Panc1 (cell line): ENCODE measurements around the gene EPHB2.

Experiments
- POLR2AphosphoS5 ChIP-seq: IDR thresholded peaks from 2 replicates; pipeline ENCODE4 v1.6.1; 2012; ENCODE audit warnings: mild to moderate bottlenecking, low read depth, low read length, moderate library complexity
- SIN3A ChIP-seq: IDR thresholded peaks from 2 replicates; pipeline ENCODE4 v1.6.1; 2012; ENCODE audit warnings: low read depth, mild to moderate bottlenecking, low read length, moderate library complexity, borderline replicate concordance; ENCODE audit not compliant: insufficient read depth
- TCF7L2 ChIP-seq: IDR thresholded peaks from 2 replicates; pipeline ENCODE4 v1.6.1; 2011; ENCODE audit warnings: mild to moderate bottlenecking, low read depth, low read length, inconsistent platforms
- TF ChIP-seq, protein P1 (sequence below): fragments of 450-650 bp; IDR thresholded peaks from 2 replicates; pipeline ENCODE4 v1.5.1; 2017; ENCODE audit warnings: mild to moderate bottlenecking
- TF ChIP-seq, protein P2 (sequence below), 2 experiments: IDR thresholded peaks; 2 replicates each; pipeline ENCODE4 v1.6.1; 2011 to 2012; ENCODE audit warnings: low read depth in 2 of 2, control low read depth in 1 of 2, low read length in 1 of 2, mild to moderate bottlenecking in 1 of 2, moderate library complexity in 1 of 2; ENCODE audit not compliant: insufficient read depth in 1 of 2

DNA sequence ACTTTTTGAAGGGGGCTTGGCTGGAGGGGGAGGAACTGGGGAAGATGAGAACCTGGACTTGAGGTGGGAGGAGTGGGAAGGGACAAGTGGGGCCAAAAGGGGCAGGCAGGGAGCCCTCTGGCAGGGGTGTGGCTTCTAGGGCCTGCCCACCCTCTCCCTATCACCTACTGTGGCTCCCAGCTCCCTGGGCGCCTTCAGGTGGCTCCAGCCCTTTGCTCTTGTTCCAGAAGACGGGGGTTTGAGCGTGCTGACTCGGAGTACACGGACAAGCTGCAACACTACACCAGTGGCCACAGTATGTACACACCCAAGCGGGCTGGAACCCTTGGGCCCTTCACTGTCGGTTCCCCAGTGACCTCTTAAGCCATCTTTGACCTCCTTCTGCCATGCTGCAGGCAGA, 185.5 kb downstream of the EPHB2 start:
- TF ChIP-seq, protein P1, sequence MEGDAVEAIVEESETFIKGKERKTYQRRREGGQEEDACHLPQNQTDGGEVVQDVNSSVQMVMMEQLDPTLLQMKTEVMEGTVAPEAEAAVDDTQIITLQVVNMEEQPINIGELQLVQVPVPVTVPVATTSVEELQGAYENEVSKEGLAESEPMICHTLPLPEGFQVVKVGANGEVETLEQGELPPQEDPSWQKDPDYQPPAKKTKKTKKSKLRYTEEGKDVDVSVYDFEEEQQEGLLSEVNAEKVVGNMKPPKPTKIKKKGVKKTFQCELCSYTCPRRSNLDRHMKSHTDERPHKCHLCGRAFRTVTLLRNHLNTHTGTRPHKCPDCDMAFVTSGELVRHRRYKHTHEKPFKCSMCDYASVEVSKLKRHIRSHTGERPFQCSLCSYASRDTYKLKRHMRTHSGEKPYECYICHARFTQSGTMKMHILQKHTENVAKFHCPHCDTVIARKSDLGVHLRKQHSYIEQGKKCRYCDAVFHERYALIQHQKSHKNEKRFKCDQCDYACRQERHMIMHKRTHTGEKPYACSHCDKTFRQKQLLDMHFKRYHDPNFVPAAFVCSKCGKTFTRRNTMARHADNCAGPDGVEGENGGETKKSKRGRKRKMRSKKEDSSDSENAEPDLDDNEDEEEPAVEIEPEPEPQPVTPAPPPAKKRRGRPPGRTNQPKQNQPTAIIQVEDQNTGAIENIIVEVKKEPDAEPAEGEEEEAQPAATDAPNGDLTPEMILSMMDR, result no peak
- TF ChIP-seq, protein P2, sequence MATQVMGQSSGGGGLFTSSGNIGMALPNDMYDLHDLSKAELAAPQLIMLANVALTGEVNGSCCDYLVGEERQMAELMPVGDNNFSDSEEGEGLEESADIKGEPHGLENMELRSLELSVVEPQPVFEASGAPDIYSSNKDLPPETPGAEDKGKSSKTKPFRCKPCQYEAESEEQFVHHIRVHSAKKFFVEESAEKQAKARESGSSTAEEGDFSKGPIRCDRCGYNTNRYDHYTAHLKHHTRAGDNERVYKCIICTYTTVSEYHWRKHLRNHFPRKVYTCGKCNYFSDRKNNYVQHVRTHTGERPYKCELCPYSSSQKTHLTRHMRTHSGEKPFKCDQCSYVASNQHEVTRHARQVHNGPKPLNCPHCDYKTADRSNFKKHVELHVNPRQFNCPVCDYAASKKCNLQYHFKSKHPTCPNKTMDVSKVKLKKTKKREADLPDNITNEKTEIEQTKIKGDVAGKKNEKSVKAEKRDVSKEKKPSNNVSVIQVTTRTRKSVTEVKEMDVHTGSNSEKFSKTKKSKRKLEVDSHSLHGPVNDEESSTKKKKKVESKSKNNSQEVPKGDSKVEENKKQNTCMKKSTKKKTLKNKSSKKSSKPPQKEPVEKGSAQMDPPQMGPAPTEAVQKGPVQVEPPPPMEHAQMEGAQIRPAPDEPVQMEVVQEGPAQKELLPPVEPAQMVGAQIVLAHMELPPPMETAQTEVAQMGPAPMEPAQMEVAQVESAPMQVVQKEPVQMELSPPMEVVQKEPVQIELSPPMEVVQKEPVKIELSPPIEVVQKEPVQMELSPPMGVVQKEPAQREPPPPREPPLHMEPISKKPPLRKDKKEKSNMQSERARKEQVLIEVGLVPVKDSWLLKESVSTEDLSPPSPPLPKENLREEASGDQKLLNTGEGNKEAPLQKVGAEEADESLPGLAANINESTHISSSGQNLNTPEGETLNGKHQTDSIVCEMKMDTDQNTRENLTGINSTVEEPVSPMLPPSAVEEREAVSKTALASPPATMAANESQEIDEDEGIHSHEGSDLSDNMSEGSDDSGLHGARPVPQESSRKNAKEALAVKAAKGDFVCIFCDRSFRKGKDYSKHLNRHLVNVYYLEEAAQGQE (IDR thresholded peaks at IDR 0.05; ENCODE audit: insufficient read depth in 1 of 2, low read depth in 2 of 2, low read length in 1 of 2), result no peak
- no peak for TF ChIP-seq POLR2AphosphoS5
- no peak for TF ChIP-seq SIN3A
- TF ChIP-seq TCF7L2, result no peak
